Anterior cingulate cortex (tissue), 58 donors: ENCODE measurements around the gene TSPAN7.
A peak's percentile ranks its signal among the peaks of the same experiment; 100 is the strongest.

ENCODE experiments used
- DNase-seq, 58 donors: peaks; one replicate each; lab custom pipeline; 2025; lab: John Stamatoyannopoulos, UW

The TSPAN7 gene

DNA sequence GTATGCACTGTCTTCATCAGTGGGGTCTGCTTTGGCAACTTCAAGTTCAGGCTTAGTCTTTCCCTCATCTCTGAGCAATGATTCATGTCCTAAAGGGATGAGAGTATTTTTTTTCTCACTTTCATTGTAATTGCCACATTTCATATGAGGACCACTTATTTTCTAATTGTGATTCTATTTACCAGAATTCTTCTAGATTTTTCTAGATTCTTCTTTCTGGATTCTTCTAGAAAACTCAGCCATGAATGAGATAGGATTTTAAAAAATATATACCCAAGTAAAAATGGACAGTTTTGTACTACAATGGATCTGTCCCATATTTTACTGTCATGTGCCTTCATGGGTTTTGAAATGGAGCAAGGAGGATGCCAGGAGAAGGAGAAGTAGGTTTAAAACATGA is 78.4 kb downstream of the TSPAN7 start:
- DNase-seq: no peak

GRCh38 chrX:38641197-38641596 is 79.9 kb downstream of the TSPAN7 start:
- no peak for DNase-seq

GRCh38 chrX:38643903-38644302 is 82.6 kb downstream of the TSPAN7 start:
- no peak for DNase-seq

GRCh38 chrX:38646129-38646528 is 84.8 kb downstream of the TSPAN7 start:
- no peak for DNase-seq

DNA sequence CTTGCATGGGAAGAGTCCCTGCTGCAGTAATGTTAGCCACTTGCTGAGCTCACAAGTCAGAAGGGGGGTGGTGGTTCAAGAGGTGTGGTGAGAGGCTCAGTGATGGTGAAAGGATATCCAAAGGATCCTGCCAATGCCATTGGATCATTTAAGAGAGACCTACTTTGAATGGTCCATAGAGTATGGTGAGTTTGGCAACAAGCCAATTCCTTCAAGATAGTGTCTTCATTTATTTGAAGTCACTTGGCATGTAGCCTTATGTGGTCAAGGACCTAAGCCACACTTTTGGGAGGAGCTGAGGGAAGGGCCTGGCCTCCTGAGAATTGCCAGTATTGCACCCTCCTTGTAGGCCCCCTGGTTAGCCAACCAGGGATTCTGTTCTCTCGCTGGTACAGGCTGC is 87.9 kb downstream of the TSPAN7 start:
- no peak for DNase-seq

DNA sequence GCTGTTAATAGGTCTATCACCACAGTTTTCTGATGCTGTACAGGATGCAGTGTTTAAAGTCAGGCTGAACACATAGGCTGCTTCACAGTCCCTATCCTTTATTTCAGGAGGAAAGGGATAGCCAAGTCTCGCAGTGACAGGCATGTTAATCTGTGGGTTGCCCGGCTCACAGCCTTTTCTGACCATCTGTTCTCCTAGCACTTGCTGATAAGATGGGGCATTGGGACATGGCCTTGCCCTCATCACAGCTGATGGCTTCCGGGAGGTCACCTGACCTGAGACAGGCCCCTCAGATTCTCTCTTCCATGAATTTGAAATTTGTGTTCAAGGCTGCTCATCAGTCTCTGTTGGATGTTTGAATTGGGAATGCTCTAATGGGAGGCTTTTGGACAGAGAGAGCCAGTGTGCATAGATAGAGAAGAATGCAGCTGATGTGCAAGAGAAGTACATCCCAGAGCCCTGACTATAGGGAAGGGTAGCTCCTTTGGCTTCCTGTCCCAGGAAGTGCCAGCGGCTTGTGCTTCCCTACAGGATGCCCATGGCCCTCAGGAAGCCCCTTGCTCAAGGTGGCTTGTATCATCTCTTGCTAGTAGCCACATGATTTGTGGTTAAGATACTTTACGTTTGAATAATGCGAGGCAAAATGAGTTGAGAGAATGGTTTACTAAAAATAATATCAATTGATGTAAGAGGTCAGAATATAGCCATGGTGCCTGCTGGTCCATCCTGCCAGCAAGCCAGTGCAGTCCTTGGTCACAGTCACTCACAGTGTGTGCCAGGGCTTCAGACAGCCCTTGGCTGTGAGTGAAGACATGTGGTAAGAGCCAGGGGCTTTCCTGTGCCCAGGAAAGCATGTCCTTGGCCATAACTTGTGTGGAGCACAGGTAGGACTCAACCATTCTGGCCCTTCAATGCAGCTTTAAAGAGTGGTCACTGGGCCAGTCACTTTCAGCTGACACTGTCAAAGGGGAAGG is 88.6 kb downstream of the TSPAN7 start:
- no peak for DNase-seq

- peak in 3 of 58 donors; percentile 0 to 12 (median 4) for DNase-seq
These were observed 90.6 kb downstream of the TSPAN7 start for GRCh38 chrX:38651625-38652601.

DNA sequence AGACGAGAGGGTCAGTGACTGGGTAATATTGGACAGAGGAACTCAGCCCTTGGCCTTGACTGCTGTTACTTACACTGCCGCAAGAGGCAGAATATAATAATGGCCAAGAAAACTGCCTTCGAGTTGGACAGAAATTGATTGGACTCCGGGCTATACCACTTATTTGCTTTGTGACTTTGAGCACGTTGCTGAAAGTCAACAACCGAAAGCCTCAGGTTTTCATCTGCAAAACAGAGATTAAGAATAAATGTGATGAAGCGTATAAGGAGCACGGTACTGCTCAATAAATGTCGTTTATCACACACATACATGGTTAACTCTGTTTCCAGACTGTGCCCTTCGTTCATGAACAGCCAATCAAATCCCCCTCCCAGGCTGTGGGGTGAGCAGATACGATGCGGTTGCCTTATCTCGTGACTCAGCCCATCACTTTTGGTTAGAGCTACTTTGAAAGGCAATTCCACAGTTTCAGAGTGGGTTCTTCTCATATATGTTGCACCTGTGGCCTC is 91.6 kb downstream of the TSPAN7 start:
- no peak for DNase-seq

DNA sequence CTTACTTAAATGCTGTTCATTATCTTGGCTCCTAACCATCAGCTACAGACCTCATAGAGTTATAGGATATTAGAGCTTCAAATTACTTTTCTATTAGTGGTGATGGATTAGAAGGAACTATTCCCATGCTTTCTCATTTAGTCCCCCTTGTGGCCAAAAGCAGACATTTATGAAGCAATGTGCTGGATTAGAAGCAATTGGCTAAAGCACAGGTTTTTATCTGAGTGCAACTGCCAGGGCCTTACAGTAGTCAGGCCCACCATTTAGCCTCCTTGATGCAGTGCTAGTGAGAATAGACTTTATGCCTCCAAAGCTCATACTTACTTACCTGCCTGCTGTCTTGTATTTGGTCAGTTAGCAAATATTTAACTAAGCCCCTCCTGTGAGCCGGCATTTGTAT is 93.0 kb downstream of the TSPAN7 start:
- peak in 1 of 58 donors; percentile 6 for DNase-seq

DNA sequence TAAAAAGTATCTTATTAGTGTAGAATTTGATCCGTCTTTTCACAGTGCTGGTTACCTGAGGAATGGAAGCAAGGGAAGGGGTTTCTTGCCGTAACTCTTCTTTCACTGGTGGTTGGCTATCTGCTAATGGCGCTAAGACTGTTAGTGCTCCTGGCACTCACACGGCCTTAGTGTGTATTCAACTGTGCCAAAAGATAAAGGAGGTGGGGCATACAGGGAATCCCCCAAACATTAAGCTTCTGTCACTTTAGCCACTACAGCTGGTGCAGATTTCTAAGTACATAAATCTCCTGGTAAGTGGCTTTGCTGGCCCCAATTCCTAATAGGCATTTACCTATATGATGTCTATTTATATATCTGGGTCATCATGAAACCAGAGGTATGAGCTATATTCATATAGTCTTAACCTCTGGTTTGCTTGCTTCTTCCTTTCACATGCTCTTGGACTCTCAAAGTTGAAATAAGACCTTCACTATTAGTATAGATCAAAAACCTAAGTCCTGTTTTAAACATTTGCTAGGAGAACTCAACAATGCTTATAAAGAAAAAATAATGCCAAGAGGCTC is 95.1 kb downstream of the TSPAN7 start:
- no peak for DNase-seq

- no peak for DNase-seq
These were observed 96.2 kb downstream of the TSPAN7 start for GRCh38 chrX:38657562-38657961.

DNA sequence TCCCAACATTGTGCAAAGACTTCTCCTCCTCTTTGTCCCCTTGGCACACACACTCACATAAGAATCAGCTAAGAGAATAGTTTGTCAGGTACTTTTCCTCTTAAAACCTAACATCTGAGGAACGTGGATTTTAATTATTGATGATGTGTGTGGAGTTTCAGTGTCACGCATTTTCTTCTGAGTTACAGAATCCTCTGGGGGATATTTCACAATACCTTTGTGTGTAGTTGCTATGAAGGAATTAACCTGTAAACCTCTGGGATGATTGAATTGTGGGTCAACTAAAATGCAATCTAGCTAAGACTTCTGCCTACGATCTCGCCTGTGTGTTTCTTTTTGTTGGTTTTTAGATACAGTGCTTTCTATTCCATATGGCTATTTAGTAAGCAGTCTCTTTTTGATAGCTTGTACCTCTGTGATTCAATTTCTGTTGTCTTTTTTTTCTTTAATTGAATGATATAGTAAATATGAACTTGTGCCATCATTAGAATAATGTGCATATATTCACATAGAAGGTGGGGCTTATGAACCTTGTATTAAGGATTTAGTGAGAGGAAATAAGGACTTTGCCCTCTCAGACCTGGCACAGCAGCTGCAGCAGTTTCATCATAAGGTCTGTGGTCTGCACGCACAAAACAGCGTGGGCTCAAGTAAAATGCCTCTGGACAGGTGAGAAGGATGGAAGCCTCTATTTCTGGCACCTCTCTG is 99.2 kb downstream of the TSPAN7 start:
- DNase-seq: no peak

DNA sequence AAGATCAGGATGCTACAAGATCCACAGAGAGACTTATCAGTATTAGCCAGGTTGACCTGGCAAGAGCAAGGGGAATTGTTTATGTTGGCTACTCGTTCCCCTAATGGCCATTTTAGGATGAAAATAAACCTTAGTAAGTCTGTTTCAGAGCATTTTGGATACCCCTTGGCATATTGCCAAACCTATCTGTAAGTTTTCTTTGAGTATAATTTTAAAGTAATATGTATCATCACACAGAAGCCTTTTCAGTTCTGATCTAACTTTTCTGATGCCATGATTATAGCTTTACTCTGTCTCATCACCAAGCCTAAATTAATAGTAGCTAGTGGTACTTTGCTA is 99.7 kb downstream of the TSPAN7 start:
- no peak for DNase-seq

- DNase-seq: no peak
These were observed 100.2 kb downstream of the TSPAN7 start for GRCh38 chrX:38661561-38661960.

- no peak for DNase-seq
These were observed 101.3 kb downstream of the TSPAN7 start for GRCh38 chrX:38662640-38663039.

- DNase-seq: peak in 10 of 58 donors; percentile 1 to 15 (median 5)
These were observed 102.9 kb downstream of the TSPAN7 start for GRCh38 chrX:38664285-38664684.

DNA sequence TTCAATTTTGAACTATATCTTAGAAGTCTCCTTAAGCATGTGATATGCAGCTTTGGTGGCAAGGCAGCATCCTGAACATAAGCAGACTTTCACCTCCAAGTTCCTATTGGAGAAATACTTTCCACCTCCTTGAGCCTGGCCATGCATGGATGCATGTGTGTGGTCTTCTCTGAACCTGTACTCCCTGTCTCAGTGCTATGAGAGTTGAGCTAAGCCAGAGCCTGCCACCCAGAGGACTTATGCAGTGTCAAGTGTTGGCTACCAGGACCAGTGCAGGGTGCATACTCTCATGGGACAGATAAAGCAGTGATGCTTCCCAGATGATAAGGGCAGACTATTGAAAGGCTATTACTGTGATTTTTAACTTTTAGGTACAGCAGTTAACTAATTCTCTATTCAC is 105.6 kb downstream of the TSPAN7 start:
- DNase-seq: no peak

DNA sequence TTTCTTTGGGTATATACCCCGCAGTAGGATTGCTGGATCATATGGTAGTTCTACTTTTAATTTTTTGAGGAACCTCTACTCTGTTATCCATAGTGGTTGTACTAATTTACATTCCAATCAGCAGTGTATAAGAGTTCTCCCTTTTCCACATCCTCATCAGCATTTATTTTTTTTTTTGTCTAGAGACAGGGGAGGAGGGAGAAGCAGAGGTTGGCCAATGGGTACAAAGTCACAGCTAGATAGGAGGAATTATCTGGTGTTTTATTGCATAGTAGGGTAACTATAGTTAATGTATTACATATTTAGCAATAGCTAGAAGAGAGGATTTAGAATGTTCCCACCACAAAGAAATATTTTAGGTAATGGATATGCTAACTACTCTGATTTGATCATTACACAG is 107.4 kb downstream of the TSPAN7 start:
- no peak for DNase-seq

DNA sequence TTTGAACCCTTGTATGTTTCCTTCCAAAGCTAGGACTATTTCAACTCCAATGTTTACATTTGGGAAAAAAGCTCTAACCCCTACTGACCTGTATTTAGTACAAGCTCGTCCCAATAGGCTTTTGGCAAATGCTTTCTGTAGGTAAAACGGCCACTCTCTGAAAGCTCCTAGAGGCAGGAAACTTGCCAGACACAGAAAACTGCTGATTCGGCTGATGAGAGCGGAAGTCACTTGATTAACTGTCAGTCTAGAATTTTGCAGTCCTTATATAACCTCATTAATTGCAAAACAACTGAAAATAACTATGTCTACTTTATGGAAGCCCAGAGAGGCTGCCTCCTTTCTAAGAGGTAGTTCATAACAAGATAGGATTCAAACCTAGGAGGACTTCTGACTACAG is 108.1 kb downstream of the TSPAN7 start:
- DNase-seq: no peak

GRCh38 chrX:38672646-38673045 is 111.3 kb downstream of the TSPAN7 start:
- DNase-seq: no peak
